Heart left ventricle (tissue), 13 donors: ENCODE results near the gene CDKL5.

Source experiments
- POLR2A ChIP-seq, 2 donors: fragments of 450-650 bp; IDR thresholded peaks; one replicate each; pipeline ENCODE4 v1.6.1; 2017; ENCODE audit warnings: antibody characterized with exemption in 2 of 2, mild to moderate bottlenecking in 2 of 2, moderate library complexity in 2 of 2
- TF ChIP-seq, protein P1 (sequence below), 12 donors: fragments of 200-600 bp; sonication (generic) in 4 of 12; IDR thresholded peaks; one replicate each; pipeline versions ENCODE4 v1.5.0 to v1.8.0; 2018 to 2022; ENCODE audit warnings: antibody characterized with exemption in 12 of 12, mild to moderate bottlenecking in 5 of 12
- donor health status: ischemic (EF 13 %, LVEDD 7.1; RV severe dilation, severe dysfunction).
- donor health status: DM: no; HTN: yes; CAD: no.
- donor health status: DM: no; HTN: no; CAD: no.
- donor health status: ischemic (EF 25% LVEDD 6.9; RV normal size, moderate dysfunction).
- donor health status: ischemic (EF 25% LVEDD 5.7; RV mildly dilated, moderate dysfunction).
- donor health status: ischemic (EF 35%, LVEDD 5.7; RV mildly dilated, moderate dysfunction).
- donor health status: nonischemic (EF 11% LVEDD 7.7; RV severe dilation, severe dysfunction).
- donor health status: DM: yes; HTN: yes; CAD: no.
- donor health status: PGD.
- donor health status: ischemic (EF 29% LVEDD 5.4; RV normal size, mild dysfunction).
- donor health status: nonischemic (EF 23%, LVEDD 6.1; RV moderate dilation, normal function).

DNA sequence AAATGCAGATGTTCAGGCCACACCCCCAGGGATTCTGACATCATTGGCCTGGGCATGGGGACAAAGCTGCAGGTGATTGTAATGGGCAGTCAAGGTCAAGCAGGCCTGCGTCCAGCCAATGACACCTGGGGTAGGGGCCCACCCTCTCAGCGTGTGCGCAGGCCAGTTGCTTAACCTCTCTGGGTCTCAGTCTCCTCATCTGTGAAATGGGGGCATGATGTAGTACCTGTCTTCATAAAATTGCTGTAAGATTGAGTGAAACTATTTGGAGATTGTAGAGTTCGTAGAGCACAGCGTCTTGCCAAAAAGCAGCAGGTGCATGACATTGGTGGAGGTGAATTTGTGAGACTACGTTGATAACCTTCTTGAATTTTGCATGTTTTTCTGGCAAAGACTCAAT lies 225.3 kb downstream of the CDKL5 start:
- TF ChIP-seq, protein P1, sequence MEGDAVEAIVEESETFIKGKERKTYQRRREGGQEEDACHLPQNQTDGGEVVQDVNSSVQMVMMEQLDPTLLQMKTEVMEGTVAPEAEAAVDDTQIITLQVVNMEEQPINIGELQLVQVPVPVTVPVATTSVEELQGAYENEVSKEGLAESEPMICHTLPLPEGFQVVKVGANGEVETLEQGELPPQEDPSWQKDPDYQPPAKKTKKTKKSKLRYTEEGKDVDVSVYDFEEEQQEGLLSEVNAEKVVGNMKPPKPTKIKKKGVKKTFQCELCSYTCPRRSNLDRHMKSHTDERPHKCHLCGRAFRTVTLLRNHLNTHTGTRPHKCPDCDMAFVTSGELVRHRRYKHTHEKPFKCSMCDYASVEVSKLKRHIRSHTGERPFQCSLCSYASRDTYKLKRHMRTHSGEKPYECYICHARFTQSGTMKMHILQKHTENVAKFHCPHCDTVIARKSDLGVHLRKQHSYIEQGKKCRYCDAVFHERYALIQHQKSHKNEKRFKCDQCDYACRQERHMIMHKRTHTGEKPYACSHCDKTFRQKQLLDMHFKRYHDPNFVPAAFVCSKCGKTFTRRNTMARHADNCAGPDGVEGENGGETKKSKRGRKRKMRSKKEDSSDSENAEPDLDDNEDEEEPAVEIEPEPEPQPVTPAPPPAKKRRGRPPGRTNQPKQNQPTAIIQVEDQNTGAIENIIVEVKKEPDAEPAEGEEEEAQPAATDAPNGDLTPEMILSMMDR (IDR thresholded peaks at IDR 0.05), result no peak
- TF ChIP-seq POLR2A (IDR thresholded peaks at IDR 0.05), result no peak
